GM19324 (cell line): ENCODE measurements around the gene KRTAP6-3.

ENCODE experiments used
- ATAC-seq: cut with Tn5 transposase; IDR thresholded peaks from one replicate; pipeline ENCODE4 v1.9.1; 2021; ENCODE audit warnings: mild to moderate bottlenecking, moderate library complexity; ENCODE audit not compliant: unreplicated experiment, low FRiP score

KRTAP6-3 gene, protein sequence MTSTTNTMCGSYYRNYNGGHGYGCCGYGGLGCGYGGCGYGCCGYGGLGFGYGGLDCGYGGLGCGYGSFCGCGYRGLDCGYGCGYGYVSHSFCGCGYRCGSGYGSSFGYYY

DNA sequence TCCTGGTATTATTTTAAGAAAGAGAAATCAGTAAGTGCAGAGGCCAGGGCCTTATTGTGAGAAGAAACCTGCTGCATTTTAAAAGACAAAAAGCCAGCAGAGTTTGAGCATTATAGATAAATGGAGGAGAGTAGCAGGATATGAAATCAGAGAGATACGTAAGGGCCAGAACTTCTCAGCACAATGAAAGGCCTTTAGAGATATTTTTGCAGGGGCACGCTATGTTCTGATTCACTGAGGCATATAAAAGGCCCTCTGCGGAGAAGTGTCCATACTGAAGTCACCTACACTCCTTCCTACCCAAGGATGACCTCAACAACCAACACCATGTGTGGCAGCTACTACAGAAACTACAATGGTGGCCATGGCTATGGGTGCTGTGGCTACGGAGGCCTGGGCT lies at the start of gene KRTAP6-3:
KRTAP6-3 (plus strand) TSS at position 301 of the 400 bp plus-strand sequence; CDS start at position 307, 6 bp downstream.
- no peak for ATAC-seq

DNA sequence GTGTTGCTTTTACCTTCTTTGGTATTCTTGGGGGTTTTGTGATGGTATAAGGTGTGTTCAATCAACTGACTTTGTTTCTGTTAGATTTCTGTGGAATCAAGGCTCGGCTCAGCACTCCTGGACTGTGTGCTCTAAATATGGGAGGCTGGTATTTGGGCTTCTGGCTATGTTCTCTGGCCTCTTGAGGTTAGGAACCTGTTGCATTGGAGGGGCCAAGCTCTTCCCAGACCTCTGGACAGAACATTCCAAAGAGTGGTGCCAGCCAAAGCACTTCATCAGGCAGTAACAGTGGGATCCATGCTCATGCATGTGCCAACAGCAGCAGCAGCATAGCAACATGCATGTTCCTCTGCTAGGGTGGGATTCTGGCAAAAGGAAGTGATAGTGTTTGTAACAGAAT lies 39.5 kb upstream of the KRTAP6-3 start:
- no peak for ATAC-seq

DNA sequence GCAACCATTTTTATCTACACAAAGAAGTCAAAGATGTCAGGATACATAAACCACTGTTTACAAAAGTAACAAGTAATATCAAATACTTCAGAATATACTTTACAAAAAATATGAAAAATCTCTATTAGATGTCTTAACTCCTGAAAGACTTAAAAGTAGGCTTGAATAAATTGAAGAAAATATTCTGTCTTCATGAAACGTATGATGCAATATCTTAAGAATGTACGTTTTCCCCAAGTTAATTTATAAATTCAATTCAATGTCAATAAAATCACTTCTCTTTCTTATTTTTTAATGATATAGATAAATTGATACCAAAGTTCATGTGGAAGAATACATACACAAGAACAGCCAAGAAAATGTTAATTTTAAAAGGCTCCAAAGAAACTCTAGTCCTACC lies 37.1 kb upstream of the KRTAP6-3 start:
- no peak for ATAC-seq

DNA sequence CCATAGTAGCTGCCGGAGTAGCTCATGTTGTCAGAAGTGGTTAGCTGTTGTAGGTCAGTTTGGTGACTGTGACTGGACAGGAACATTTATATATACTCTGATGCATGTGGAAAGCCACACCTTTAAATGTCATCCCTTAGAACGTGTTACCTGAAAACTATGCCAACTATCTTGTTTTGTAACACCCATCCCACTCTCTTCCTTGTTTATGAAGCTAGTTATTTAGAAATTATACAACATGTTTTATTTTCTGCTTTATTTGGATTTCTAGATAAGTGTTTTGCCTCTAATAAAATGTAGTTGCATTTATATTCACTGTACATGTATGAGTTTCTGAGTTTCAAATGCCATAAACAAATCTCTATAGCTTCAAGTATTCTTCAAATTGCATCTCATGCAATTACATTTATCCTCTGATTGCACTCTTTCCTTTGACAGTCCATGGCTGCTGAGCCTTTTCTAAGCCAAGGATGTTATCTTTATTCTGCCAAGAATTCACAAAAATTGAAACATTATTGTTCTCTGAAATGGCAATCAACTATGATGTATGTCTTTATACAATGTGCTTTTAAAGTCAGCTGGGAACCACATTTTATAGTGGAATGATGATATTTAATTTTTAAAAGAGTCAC lies 30.9 kb upstream of the KRTAP6-3 start, which contains the start of gene KRTAP19-7:
KRTAP19-7 (minus strand) TSS at position 51 of the 632 bp plus-strand sequence; CDS start at position 26, 25 bp downstream.
- ATAC-seq: no peak

DNA sequence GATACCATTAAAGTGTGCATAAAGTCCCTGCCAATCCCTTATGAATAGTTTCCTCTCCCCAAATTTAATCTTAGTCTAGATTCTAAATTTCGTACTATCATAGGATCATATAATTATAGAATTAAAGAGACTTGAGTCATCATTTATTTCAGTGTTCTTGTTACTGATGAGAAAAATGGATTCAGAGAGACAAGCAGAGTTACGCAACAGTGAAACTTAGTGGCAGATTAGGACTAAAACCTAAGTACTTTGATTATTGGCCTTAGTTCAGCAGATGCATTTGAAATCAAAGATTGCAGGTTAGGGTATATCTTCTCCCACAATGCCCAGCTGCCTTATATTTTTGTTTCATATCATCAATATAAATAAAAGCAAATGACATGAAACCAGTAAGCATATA lies 30.3 kb upstream of the KRTAP6-3 start:
- no peak for ATAC-seq

DNA sequence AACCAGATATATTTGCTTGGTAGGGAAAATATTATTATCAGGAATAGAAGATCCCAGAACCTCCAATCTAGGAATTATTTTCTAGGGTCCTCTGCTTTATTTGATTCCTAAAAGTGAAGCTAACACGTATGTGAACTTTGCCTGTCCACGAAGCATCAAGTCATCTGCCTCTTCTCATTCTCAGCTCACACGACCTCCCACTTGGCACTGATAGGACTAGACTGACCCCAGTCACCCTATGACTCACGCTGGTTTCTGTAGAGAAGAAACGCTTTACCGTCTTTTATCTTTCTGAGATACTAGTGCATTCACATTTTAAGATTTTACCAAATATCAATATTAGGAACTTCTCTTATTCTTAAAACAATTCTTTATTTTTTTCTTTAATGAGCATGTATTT lies 29.2 kb upstream of the KRTAP6-3 start:
- no peak for ATAC-seq

DNA sequence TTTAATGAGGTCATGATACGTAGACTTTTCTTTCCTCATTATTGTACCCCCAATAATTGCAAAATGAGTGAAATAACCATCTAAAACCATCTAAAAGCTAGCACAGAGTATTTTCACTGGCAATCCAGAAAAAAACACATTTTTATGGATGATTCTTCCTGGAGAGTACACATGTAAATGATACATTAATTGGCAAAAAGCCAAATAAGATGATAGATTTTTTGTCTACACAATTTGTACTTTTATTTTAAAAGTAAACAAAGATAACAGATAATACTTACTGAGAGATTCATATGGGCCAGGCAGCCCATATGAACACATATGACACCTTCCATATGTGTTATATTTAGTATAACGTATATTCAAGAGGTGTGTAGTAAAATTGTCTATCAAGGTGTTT lies 28.6 kb upstream of the KRTAP6-3 start:
- ATAC-seq: no peak

DNA sequence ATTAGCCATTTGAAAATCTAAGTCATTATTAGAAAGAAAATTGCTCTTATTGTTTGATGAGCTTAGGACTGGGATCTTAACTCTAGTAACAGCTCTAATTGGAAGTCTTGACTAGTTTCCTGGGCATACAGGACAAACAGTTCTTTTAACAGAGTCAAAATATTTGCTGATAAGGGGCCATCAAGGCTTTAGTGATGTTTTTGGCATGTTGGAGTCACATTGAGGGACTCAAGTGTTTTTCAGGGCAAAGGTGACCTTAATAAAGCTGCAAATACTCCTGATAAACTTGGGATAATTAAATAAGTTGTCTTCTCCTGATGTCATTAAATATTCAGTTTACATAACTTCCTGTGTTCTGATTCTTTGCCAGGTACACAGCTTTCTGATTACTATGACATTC lies 24.6 kb upstream of the KRTAP6-3 start:
- ATAC-seq: no peak

DNA sequence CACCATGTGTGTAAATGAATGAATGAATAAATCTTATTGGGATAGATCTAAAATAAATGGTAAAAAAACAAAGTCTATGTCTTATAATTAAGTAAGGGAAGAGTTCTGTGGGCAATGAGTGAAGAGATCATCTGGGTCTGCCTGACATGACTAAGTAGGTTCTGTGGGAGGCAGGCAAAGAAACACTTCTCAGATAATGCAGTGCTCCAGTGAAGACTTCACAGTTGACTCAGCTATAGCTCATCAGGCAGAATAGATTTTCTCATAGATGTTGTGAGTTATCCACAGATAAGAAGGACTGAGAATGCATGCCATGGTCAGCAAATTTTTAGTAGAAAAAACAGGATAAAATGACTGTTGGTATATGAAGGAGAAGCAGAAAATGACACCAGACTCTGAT lies 14.5 kb upstream of the KRTAP6-3 start:
- ATAC-seq: no peak

DNA sequence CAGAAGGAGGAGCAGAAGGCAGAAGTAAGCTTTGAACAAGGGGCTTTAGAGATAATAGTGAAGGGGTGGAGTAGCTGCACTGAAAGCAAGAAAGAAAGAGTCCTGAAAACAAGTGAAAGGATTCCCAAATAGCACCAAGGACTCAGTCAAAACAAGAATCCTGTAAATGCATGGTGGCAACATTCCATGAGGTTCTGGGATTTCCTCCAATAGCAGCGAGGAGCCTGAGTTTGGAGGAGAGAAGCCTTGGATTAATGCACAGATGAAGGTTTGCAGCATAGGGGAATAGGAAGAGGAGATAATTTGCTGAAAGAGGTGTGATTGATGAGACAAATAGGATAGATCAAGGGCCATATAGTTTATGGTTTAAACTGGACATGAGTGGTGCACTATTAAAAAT lies 12.9 kb upstream of the KRTAP6-3 start:
- no peak for ATAC-seq

DNA sequence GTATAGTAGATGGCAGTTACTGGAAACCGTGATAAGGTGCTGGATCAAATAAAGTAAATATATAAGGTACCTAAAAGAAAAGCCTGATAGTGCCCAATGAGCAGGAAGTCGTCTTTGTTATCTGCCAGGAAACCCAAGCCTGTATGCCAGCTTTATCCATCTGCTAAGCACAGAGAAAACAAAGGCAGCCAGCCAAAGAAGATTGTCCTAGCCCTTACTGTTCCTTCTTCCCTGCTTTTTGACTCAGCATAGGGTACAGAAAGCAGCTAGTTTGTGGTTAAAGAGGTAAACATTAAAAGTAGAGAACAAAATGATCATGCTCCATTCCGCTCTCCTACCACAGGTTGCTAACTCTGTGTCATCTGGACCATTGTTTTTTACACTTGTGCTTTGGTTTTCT lies 12.1 kb upstream of the KRTAP6-3 start:
- ATAC-seq: no peak

DNA sequence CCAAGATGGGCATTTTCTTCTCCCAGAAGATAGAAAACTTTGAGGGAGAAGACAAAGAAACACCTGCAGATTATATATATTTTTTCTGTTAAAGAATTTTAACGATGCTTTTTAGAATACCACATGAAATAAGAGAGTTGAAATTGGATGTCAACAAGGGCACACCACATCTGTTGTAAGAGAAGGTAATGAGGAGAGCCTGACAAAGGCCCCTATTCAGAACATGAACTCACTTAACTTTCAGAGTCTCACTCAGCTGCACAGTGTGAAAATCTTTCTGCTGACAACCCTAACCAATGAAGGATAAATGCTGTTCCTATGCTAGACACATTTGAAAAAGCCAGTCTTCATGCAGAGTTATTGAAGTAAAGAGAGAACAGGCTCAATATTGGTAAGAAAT lies 9.4 kb upstream of the KRTAP6-3 start:
- ATAC-seq: no peak

DNA sequence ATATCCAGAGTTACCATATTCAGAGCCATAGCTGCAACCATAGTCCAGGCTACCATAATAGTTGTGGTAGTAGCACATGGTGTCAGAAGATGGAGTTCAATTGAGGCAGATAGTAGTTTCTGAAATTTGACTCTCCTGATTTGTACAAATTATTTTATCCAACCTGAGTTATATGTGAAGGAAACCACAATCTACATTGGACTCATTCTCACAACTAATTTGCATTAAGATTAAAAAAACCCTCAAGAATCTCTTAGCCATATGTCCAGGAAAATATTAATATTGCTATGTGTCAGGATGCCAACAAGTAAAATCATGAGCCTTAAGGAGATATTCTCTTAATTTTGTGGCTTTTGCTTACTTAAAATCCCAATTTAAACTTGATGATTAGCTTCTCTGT lies 1.9 kb upstream of the KRTAP6-3 start, which contains the start of gene KRTAP22-2:
KRTAP22-2 (minus strand) TSS at position 101 of the 400 bp plus-strand sequence.
- ATAC-seq: no peak

DNA sequence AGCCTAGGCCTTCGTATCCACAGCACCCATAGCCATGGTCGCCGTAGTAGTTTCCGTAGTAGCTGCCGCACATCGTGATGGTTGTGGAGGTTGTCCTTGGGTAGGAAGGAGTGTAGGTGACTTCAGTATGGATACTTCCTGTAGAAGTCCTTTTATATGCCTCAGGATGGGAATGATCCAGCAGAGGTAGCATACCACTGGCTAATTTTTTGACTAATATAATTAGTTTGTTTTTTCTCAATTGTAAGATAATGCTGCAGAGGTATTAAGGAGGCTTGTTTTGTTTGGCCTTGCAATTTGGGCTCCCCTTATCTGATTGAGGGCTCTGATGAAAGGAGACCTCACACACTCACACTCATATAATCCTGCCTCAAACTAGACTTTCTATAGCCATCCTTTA lies 6.6 kb downstream of the KRTAP6-3 start, which contains the start of gene KRTAP6-2:
KRTAP6-2 (minus strand) TSS at position 101 of the 400 bp plus-strand sequence; CDS start at position 73, 28 bp downstream.
- ATAC-seq: no peak

DNA sequence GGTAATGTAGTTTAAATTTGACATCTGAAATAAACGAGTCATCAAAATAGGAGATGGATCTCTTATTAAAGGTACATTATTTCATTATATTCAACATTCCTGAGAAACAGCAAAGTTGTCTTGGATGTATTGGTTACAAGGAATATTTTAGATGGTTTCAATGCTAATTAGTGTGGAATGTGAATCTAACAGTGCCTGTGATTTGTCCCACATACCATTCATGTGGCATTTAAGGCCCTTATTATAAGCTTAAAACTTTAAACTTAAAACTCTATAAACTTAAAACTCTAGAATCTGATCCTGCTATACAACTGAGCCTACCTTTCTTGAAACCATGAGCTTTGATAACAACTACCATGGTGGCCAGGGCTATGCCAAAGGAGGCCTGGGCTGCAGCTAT lies 8.5 kb downstream of the KRTAP6-3 start, which contains the start of gene KRTAP22-1:
KRTAP22-1 (plus strand) TSS at position 301 of the 400 bp plus-strand sequence.
- no peak for ATAC-seq

DNA sequence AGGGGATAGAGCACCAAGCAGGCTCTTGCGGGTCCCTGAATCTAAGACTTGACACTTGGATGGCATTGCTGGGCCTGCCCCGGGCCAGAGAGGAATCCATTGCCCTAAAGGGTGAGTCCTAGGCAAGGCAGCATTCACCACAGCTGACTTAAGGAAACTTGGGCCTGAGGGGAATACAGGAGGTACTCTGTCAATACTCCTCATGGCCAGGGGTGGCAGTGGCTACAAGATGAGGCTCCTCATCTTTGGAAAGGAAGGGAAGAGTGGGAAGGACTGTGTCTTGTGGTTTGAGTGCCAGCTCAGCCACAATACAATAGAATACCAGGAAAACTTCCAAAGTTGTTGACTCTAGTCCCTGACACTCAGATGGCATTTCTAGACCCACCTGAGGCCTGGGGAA lies 13.7 kb downstream of the KRTAP6-3 start:
- no peak for ATAC-seq

DNA sequence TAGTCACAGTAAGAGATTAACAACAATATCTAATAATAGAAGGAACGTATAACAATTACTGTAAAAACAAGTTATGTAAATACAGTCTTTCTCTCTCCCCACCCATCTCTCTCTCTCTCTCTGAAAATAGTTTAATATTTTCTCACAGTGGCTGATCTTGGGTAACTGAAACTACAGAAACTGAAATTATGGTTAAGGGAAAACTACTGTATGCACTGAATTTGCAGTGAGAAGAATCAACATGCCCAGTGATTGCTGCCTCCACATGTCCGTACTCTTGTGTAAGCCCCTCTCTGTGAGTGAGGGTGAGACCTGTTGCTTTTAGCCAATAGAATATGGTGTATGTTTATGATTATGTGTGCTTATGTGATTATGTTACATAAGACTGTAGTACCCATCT lies 19.9 kb downstream of the KRTAP6-3 start:
- no peak for ATAC-seq

DNA sequence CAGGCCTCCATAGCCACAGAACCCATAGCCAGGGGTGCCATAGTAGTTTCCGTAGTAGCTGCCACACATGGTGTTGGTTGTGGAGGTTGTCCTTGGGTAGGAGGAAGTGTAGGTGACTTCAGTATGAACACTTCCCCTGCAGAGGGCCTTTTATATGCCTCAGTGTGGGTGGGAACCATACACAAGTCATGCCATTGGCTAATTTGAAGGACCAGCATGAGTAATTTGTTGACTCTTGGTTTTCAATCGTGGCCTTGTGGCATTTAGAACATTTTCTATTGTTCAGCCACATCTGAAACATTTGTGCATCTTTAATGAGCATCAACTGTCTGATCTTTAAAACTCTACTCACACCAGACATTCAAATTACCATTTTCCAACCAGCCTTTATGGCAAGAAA lies 21.6 kb downstream of the KRTAP6-3 start, which contains the start of gene KRTAP6-1:
KRTAP6-1 (minus strand) TSS at position 95 of the 400 bp plus-strand sequence; CDS start at position 69, 26 bp downstream.
- ATAC-seq: no peak

DNA sequence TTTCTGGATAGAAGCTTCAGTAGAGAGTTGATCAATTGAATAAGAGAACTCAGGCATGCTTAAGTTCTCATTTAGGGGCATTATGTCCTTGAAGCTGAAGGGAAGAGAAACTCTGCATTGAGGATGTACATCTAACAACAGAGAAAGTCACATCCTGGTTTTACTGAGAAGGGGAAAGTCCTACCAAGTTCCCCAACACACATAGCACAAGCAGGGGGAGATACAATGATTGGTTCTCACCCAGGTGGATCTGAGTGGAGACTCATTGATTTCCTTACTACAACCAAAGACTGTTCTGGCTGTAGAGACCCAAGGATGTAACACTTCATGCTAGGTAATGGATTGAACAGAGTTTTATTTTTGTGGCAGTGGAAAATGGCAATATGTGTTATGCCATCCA lies 23.0 kb downstream of the KRTAP6-3 start:
- ATAC-seq: no peak

DNA sequence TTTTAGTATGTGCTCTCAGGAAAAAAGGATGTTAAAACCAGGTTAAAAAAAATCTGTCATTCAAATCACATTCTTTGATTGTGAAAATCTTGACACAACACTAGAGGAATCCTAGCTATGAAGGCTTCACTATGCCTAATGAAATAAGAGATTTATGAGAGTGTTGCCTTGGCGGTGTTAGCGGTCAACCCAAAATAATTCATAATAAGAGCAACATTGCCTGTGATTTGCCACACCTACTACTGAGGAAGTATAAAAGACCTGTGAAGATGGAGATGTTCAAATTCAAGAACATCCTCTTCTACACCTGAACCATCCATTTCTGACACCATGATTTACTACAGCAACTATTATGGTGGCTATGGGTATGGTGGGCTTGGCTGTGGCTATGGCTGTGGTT lies 23.9 kb downstream of the KRTAP6-3 start, which contains the start of gene KRTAP20-1:
KRTAP20-1 (plus strand) TSS at position 301 of the 400 bp plus-strand sequence; CDS start at position 331, 30 bp downstream.
- ATAC-seq: no peak

DNA sequence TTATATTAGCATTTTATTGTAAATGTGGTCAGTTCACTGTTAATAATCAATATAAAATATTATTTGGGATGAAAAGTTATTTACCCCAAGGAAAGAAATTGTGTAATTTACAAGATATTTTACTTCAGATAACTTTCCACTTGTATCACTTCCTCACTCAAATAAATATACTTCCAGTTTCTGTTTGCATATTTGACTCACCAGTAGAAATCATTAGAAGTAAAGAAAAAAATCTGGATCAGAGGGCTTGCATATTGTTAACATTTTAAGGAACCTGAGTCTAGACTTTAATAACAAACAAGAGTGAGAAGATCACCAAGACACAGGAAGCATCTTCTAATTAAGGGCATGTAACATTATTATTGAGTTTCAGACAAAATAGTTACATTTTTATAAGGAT lies 27.8 kb downstream of the KRTAP6-3 start:
- no peak for ATAC-seq

DNA sequence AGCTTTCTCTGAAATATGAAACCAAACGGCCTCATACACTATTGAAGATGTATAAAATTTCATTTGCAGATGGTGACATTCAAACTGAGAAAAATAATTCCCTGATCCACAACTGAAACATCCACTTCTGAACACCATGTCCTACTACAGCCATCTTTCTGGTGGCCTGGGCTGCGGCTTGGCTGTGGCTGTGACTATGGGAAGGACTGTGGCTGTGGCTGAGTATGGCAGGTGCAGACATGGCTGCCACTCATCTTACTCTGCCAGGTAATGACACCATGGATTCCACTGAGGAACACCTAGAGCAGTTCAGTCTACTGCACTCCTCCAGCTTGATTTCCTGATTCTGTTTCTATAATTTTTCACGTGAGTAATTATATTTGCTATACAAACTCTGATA lies 28.3 kb downstream of the KRTAP6-3 start, which contains the start of gene KRTAP20-4:
KRTAP20-4 (plus strand) TSS at position 106 of the 400 bp plus-strand sequence.
- no peak for ATAC-seq
